HL-60/S4 (cell line): Measurements from ENCODE around the gene IGIP.

ENCODE experiments used
- in situ Hi-C: fragments of 300-500 bp; cut with MboI; formaldehyde crosslinking; loops from 2 replicates; pipeline ENCODE4 v1.14.3; 2022; ENCODE audit warnings: low sequenced_read_pairs

The IGIP gene

DNA sequence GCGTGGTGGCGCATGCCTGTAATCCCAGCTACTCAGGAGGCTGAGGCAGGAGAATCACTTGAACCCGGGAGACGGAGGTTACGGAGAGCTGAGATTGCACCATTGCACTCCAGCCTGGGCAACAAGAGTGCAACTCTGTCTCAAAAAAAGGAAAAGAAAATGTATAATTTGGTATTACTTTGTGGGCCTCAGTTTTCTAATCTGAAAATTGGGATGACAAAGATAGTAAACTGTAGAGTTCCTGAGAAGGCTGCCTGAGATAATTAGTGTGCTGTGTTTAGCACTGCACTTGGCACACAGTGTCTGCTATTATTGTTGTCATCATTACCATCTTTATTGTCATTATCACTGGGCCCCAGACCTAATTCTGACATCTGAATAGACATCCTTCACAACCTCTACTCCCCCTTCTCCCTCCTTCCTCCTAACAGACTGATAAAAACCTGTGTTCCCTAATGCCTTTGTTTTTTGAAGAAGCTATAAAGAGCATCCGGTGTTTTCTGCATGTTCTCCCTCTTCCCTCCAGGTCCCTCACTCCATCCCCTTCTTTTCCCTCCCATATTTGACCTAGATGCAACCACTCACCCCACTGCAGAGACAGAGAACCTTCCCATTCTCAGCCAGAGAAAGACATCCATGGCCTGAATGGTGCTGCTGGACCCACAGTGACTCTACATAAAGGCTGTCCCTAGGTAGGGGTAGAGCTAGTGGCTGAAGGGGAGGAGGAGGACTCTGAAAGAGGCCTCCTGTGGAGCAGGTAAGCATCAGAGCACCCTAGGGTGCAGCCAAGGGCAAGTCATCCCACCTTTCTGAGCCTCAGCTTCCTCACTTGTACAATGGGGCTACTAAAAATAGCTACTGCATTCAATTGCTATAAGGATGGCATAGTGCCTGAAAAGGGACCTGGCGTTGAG is 33.5 kb downstream of the IGIP start:
- in situ Hi-C loops: loop anchor here (25.0 kb wide), 2 partner anchors 97 to 372 kb away; partner anchors contain the start of gene PSD2

DNA sequence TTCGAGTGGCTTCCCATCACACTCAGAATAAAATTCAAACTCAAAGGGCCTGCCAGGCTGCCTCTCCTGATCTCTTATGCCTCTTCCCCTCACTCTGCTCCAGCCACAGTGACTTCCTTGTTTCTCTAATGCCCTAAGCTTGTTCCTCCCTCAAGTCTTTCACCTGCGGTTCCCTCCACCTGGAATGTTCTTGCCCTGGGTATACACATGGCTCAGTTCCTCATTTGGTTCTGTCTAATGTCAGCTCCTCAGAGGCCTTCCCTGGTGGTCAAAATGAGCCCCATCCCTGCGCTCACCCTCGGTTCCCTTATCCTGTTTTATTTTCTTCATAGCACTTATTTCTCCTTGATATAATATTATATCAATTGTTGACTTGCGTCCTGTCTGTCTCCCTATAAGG is 36.5 kb downstream of the IGIP start:
- in situ Hi-C loops: loop anchor here (25.0 kb wide), 2 partner anchors 100 to 375 kb away; partner anchors contain the start of gene PSD2

DNA sequence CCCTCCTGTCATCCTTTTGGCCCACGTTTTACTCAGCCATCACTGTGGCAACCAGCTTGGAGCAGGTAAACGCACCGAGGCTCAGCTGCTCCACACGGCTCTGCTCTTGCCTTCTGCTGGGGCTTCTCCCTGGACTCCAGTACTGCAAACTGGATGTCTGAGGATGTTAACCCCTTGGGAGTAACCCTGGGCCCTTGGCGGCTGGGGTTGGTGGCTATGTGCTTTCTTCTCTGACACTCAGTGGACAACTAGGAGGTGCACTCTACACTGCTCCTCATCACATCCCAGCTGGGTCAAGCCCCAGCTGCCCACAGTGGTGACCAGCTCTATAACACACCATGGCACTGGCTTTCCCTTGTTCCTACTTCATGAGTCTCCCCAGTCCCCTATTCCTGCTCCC is 37.0 kb downstream of the IGIP start:
- in situ Hi-C loops: loop anchor here (25.0 kb wide), 2 partner anchors 100 to 375 kb away; partner anchors contain the start of gene PSD2

DNA sequence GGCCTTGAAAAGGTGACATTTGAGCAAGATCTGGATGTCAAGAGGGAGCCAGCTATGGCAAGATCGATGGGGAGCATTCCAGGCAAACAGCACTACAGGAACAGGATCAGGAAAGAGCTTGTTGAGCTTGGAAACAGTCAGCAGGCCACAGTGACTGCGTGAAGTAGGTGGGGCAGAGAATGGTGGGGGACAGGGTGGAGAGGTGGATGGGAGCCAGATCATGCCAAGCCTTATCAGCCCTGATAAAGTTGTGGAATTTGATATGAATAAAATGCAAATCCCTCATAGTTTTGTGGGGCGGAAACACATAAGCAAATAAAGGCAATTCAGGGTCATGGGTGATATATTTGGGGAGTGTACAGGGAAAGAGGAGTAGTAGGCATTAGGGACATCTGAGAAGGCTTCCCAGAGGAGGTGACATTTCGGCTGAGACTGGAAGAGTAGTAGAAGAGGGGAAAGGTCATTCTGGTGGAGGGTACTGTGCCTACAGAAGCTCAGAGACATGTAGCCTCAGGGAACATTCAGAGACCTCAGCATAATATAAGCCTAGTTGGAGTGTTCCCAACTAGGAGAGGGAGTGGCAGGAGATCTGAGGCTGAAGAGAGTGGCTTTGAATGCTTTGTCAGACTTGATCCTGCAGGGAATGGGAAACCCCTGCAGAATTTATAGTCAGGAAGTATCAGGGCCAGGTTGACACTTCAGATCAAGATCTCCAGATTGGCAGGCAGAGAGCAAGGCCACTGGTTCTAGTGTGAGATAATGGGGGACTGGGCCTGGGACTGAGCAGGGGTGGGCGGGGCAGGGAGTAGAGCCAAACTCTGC is 39.6 kb downstream of the IGIP start:
- in situ Hi-C loops: loop anchor here (25.0 kb wide), 2 partner anchors 103 to 378 kb away; partner anchors contain the start of gene PSD2

DNA sequence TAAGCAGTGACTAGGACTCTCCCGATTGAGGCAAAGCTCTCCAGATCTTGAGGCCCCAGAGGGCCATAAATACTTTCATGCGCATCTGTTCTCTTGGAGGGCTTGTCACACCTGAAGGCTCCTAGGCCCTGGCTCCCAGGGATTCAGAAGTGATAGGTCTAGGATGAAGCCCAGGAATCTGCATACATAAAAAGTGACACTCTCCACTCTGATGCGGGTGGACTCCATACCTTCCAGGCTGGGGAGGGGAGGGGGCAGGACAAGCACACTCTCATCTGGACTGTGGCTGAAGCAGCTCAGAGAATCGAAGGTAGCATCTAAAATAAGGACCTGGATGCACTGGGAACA is 40.2 kb downstream of the IGIP start:
- in situ Hi-C loops: loop anchor here (25.0 kb wide), 2 partner anchors 104 to 379 kb away; partner anchors contain the start of gene PSD2

DNA sequence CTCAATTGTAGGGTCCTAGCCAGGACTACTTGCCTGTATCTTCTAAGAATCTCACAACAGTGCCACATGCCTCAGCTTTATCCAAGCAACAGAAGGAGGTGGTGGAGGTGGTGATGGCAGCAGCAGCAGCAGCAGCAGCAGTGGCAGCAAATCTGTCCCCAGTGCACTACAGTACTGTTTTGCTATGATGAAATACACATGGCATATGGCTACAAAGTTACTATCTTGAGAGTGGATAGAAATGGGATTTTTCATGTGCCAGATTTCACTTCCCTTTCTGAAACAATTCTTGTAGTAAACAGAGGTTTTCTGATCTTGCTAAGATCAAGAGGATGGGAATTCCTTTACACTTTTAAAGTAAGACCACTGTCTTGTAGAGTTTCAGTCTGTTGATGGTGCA is 41.2 kb downstream of the IGIP start:
- in situ Hi-C loops: loop anchor here (25.0 kb wide), 2 partner anchors 105 to 380 kb away; partner anchors contain the start of gene PSD2

DNA sequence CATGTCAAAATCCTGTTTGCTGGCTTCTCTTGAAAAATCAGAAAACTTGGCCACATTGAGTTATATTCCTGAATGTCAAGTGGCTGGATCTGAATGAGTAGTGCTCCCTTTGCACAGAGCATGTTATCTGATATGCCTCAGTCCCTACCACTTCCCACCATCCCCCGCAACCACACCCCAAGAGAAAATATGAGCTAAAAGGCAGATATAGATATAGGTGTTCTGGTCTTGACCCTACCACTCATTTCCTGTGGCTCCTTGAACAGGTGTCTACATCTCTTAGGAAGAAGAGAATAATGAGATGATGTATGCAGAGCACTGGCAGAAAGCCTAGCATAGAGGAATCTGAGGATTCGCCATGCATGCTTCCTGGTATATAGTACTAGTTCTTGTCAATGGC is 42.6 kb downstream of the IGIP start:
- in situ Hi-C loops: loop anchor here (25.0 kb wide), 2 partner anchors 106 to 381 kb away; partner anchors contain the start of gene PSD2

DNA sequence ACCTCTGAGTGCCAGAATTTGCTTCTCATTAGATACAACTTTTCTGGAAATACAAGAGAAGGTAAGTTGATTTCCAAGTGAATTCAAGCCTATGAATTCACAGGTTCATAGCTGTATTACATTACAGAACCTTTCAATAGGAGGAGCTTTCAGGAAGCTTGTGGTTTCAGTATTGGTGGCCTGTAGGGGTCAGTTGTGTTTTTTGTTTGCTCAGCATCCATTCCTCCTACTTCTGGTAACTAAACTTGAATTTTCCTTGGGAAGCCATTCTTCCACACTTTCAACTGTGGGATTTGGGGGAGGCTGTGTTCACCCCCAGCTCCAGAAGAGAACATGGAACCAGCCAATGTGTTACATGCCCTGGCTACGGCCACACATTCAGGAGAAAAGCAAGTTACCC is 43.7 kb downstream of the IGIP start:
- in situ Hi-C loops: loop anchor here (25.0 kb wide), 2 partner anchors 107 to 382 kb away; partner anchors contain the start of gene PSD2

DNA sequence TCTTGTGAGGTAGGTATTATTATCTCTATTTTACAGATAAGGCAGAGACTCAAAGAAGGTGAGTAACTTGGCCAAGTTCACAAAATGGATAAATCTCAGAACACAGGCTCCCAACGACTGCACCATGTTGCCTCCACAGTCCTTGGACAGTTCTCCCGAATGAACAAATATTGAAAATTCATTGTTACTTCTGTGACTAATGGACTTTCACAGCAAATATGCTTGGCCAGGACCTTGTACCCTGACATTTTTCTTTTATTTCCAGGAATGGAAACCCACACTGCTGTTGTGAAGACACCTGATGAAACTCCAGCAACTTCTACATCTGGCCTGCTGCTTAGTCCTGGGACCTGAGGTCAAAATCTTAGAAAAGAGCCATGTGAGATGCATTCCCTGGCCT is 46.7 kb downstream of the IGIP start:
- in situ Hi-C loops: loop anchor here (25.0 kb wide), 2 partner anchors 110 to 385 kb away; partner anchors contain the start of gene PSD2

DNA sequence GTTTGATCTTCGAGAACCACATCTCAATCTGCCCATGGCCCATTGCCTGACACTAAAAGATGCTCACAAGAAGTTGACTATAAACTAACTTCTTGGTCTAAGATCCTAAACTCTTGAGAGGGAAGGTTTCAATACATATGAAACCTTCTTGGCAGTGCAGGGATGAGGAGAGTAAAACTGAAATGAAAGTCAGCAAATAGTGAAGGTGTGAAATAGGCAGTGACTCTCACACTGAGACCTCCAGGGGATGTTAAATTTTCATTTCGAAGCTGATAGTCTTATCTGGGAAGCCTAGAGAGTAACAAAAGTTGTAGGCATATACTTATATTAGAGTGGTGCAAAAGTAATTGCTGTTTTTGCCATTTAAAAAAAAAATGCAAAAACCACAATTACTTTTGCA is 48.3 kb downstream of the IGIP start:
- in situ Hi-C loops: loop anchor here (25.0 kb wide), 2 partner anchors 112 to 387 kb away; partner anchors contain the start of gene PSD2

DNA sequence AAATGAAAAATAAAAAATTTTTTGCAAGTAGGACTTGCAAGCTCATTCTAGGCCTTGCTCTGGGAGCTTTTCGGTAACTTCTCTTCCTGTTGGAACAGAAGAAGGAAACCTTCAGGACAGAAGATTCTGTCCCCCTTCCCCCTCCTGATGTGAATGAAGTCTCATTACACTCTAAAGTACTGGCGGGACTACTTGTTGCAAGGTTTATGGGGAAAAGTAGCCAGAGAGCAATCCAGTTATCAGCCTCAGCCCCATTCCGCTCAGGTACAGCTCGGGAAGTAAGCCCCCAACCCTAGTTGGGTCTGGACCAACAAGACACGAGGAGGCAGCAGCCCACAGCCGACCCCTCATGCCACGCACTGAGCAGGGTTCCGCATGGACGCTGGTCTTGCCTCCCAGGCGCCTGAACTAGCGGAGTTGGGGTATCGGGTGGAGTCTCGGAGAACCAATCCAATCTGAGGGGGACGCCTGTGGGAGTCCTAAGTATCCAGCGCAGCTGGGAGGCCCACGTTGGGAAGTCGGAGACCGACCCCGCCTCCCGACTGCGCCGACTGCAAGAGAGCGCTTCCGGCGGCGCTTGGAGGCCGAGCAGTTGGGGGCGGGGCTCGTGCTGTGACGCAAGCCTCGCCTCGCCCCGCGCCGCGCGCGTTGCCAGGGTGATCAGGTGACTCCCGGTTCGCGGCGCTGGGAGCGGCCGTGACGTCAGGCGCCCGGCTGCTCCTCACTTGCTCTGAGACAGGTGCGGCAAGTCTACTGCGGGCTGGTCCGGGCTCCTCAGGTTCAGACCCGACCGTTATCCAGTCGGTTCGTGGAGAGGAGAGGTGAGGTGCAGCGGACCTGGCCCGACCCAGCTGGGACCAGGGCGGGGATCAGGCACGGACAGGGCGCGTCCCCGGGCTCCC is 49.0 kb downstream of the IGIP start, which contains the start of gene CYSTM1:
TSS of gene CYSTM1 (plus strand) at position 724 of the 902 bp plus-strand sequence. CDS start 19,278 bp downstream, outside the sequence.
- in situ Hi-C loops: loop anchor here (25.0 kb wide), 2 partner anchors 112 to 387 kb away; partner anchors contain the start of gene PSD2

DNA sequence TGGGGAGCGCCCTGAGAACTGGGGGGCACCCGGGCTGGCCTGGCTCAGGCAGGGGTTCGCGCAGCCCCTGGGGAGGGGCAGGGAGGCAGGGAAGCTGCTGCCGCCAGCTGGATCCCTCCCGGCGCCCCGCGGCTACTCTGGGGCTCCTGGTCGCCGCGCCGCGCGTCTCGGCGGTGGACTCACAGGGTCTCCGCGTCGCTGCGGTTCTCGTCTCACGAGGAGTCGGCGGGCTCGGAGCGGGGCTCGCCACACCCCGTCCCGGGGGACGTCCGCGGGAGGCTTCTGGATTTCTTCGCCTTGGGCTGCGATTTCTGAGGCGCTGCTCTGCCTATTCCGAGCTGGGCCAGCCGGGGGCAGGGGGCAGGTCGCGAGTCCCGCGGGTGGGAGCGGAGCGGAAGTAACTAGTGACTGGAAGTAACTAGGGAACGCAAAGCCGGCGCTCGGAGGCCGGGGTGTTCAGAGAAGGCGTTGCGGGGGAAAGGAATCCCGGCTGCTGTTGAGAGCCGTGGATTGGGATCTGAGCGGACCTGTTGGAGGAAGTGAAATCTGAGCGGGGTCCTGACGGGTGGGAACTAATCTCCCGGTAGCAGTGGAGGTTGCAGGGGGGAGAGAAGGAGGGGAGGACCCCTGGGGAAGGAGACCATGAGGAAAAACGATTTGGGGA is 49.8 kb downstream of the IGIP start:
- in situ Hi-C loops: no loop called here

DNA sequence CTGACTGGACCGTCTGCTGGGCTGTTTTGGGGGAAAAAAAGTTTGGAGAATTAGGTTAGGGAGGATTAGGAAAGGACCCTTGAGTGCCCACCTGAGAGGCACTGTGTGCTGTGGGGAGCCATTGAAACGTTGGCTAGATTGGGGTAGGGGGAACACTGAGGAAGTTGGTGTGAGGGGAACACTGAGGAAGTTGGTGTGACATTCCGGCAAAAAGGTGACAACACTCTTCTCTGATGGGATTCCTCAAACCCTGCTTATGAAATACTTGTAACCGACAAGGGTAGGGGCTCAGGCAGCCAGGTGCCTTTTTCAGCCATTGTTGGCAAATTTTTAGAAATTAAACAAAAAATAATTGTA is 50.3 kb downstream of the IGIP start:
- in situ Hi-C loops: no loop called here

DNA sequence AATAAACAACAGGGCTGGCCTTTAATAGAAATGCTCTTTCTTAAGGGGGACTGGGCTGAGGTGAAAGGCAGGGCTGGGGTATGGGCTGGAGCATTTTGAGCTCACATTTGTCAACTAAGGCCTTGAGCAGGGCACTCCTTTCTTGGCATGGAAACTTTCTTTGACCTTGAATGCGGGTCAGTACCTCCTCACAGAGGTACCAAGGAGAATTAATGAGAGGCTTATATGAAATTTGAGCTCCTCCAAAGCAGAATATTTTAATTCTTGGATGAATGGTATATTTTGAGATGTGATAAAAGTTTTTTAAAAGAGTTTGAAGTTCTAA is 52.3 kb downstream of the IGIP start:
- in situ Hi-C loops: no loop called here

DNA sequence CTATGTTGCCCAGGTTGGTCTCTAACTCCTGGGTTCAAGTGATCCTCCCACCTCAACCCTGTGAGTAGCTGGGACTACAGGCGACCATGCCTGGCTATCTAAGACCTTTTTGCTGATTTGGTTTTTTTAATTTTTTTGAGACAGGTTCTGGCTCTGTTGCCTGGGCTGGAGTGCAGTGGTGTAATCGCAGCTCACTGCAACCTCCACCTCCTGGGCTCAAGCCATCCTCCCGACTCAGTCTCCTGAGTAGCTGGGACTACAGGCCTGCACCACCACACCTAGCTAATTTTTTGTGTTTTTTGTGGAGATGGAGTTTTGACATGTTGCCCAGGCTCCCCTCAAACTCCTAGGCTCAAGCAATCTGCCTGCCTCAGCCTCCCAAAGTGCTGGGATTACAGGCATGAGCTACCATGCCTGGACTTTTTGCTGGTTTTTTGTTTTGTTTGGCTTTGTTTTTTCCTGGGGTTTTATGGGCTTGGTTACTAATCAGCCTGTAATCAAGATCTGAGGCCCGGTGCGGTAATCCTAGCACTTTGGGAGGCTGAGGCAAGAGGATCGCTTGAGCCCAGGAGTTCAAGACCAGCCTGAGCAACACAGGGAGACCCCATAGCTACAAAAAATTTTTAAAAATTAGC is 52.9 kb downstream of the IGIP start:
- in situ Hi-C loops: no loop called here
